Measurements from ENCODE around the gene ERH.

ERH gene

DNA sequence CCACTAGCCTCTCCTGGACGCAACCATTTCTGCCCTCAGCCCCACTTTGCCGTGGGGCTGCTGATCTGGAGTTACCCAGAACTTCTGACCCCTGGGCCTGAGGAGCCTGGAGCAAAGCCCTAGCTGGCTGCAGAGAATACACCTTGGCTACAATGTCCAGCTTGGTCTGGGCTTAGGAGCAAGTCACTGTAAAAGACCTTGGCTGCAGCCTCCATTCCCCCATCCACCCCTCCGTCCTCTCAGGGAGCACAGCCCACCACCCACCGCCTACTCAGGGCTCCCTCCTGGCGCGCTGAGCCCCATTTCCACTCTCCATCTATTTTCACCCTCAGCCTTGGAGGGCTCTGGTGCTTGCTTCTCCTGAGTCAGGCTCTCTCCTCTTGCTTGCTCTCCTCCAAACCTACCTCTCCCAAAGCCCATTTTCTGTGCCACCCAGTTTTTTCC is 42.9 kb downstream of the ERH start:
- no peak for DNase-seq

DNA sequence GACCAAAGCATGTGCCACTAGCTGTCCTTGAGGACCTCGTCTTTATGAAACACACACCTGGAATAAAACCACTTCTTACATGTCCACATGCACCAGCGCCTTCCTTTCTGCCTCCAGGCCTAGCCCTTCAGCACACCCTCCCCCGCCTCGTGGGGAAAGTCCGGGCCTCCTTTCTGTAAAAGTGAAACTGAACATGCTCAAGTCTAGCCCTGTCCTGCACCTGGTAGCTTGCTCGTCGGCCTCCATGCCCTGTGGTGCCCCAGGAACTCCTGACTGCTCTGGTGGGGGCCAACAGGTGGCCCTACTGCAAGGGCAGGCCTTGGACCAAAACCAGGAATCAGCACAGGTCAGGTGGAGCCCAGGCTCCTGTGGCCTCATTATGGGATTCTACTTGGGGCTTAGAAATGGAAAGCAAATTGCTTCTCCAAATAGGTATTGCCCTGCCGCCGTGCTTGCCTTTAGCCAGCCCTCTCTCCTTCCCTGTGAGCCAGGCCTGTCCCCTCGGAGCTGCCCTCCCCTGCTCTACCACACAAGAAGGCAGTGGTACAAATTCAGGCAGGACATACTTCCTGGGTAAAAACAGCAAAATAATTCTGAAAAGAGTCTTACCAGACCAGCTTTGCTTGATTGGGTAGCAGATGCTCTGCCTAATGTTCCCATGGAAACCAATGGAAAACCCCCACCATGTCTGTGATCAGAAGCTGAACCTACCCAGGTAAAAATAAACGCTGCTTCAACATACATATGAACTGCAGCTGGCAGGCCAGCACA is 43.5 kb downstream of the ERH start:
- DNase-seq: no peak

DNA sequence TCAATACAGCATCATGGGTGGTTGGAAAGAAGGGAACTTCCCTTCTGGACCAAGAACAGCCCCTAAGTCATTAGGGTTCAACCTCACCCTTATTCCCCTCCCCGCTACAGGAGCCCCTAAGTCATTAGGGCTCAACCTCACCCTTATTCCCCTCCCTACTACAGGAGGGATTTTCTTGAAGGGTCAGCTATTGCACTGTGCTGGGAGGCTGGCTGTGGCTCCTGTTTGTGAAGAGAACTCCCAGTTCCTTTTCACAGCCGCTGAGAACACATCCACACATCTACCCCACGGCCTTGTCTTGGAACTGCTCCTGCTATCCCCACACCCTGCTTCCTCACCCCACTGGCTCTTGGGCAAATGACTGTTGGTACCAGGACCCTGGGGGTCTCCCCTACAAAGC is 44.9 kb downstream of the ERH start:
- no peak for DNase-seq

DNA sequence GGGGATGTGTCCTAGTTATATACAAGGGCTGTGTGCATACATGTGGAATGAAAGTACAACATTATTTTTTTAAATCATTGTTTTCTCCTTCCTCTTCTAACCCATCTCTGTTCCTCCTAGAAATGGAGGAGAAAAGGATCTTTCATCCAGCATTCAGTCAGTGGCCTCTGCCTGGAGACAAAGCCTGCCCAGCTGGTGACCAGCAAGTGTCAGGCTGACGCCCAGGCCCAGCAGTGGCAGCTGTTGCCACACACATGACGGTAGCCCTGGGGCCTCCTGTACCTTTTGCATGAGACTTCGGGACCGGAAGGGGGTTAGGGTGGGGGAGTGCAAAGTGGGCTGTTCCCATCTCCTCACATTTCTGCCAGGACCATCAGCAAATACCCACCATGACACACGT is 46.2 kb downstream of the ERH start:
- DNase-seq: no peak

DNA sequence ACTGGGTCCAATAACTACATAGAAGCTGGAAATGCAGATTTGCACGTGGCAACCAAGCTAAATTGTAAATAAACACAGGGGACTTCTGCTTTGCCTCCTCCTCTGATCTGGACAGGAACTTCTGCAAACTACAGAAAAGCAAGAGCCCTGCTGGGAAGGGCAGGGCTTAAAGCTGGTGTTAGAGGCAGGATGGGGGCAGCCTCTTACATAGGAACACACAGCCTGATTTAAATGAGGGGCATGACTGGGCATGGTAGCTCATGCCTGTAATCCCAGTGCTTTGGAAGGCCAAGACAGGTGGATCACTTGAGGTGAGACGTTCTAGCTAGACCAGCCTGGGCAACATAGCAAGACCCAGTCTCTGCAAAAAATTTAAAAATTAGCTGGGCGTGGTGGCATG is 46.7 kb downstream of the ERH start:
- no peak for DNase-seq

DNA sequence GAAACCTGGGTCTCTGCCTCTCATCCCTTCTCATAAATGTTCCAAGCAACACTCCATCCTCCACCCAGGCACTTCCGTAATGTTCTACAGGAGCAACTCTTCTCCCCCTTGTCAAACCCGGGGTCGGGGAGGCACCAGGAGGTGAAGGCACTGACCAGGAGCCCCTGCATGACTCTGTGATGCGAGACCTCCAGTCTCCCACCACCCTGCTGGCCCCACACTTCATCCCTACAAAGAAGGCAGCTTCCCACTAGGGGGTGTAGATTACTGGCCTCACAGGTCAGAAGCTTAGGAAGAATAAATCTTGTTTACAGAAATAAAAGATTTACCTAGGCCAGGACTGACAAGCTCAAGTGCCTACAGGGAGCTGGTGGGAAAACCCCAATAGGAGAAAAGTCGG is 47.2 kb downstream of the ERH start:
- DNase-seq: no peak

DNA sequence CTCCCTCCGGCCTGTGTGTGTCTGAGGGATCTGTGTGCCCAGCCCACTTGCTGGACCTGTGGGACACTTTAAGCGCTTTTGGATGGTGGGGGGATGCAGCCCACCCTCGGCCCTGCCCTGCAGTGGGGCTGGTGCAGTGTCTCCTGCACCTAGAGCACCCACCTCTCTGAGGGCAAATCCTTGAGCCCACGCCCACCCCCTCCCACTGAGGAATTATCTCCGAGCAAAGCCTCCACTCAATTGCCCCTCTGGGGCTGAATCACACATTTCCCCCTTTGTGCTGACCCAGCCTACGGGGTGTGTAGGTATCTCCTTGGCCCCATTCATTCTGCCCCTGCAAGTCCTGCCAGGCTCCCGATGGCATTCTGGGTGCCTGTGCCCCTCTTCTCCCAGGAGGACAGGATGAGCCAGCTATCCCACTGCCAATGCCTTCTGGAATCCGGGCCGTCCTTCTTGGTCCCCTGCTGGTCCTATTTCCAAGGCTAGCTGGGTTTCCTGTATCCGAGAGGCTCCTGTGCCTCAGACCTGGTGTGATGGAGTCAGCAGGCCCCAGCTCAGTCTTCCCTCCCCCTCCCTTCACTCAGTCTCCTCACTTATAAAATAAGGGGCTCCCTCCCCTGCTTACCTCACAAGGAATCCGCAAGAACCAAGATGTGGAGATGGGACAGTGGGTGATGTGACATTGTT is 48.9 kb downstream of the ERH start:
- no peak for DNase-seq

DNA sequence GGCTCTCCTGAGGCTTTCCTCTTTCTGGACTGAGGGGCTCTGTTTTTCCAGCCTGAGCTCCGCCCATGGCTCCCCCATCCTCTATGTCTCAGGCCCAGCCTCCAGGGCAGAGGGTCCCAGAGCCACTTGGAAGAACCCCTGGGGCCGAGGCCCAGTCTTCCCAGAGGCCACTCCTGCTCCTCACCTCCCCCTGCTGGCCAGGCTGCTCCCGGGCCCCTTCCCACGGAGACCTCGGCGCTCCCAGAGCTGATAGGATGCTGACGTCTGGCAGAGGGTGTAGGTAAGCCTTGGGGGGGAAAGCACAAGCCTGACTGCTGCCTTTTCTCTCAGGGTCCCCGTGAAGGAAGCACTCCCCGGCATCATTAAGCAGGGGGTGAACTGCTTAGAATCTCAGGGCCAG is 51.4 kb downstream of the ERH start:
- DNase-seq: no peak

DNA sequence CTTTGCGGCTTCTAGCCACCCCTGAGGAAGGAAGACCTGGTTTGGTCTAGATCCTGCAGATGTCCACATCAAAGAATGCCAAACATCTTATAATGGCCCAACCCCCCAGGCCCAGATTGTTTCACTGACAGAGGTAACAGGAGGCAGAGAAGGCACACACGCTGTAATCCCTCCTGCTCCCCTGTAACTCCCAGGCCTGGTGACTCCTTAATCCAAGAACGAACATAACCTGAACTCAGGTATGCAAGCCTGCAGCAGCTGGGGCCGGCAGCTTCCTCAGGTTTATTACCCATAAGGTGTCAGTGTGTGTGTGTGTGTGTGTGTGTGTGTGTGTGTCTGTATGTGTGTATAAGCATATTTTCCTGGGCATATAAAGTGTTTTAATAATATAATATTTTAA is 52.7 kb downstream of the ERH start:
- DNase-seq: no peak

DNA sequence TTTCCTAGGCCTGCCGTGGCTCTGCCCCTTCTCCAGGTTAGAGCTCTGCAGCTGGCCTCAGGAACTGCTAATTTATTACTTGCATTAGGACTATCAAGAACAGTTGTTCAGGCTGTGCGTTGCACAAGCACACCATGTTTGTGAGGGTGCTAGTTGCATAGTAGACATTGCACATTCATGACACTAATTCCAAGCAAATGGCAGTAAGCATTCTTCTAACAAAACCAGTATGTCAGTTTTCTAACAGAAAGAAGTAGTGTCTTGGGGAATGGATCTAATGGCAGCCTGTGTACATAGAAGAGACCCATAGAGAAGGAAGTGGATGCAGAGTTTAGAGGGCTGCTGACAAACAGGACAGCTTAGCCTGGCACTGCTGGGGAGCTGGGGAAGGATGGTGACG is 53.9 kb downstream of the ERH start:
- DNase-seq: no peak

DNA sequence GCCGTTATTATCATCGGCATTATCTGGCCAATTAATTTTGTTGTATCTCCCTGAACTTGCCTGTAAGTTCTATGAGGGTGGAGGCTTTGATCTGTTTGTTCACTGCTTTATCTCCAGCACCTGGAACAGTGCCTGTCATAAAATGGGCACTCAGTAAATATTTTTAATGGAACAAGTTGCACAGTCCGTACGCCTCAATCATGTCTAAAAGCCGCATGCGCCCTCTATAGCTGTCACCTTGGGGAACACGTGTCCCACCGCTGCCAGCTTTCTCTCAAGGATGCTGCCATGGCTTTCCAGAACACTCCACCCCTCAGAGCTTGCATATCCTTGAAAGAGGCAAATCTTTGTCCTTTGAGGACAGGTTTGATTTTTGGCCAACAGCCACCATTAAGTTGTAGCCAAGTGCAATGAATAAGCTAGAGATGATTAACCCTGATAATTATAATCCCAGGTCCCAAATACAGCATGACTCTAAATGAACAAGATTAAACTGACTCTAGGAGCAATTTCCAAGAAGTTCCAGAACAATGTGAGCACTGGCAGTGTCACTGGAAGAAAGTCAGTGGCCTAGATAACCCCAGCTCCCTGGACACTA is 55.1 kb downstream of the ERH start:
- no peak for DNase-seq

DNA sequence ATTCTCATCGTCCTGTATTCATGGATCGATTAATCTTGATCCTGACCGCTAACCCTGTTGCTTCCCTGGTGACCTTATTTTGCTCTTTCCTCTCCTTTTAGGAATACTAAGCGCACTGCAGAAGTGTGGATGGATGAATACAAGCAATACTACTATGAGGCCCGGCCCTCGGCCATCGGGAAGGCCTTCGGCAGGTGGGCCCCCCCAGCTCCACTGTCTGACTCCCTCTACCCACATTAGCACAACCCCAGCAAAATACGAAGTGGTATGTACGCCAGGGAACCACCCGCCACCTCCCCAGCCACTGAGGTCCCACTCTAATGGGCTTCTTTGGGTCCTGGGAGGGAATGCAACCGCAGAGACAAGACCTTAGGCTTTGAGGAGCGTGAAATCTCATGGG is 58.7 kb downstream of the ERH start:
- no peak for DNase-seq

DNA sequence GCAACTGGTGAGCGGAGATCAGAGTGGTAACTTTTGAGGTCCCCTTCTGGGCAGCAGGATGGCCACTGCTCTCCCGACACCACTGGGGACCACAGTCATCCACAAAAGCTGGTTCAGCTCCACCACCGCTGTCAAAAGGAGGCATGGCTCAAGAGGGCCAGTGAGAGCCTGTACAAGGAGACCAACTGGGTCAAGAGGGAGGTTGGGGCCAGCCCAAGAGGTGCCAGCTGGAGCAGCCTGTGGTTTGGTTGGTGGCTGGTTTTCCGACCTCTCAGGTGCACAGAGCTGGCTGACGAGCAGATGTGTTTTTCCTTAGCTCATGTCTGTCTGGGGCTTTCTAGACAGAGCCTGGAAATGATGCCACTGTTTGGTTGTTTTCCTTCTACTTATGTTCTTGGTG is 60.1 kb downstream of the ERH start:
- DNase-seq: no peak

DNA sequence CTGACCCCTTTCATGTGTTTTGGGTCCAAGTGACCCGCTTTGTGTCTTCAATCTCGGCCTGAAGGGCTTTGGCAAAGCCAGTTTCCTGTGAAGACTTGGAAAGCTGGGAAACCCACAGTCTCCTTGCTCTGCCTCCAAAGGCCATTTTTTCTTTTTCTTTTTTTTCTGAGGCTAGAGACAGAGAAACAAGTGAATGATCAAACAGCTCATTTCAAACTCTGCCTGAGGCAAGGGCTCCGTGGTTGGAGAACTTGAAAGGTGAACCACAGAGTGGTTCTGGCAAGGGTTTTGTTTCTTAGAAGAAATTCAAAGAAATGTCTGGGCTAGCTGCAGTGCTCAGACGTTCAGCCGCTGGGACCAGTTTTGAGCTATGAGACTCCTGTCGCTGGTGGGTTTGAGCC is 62.7 kb downstream of the ERH start:
- DNase-seq: no peak

DNA sequence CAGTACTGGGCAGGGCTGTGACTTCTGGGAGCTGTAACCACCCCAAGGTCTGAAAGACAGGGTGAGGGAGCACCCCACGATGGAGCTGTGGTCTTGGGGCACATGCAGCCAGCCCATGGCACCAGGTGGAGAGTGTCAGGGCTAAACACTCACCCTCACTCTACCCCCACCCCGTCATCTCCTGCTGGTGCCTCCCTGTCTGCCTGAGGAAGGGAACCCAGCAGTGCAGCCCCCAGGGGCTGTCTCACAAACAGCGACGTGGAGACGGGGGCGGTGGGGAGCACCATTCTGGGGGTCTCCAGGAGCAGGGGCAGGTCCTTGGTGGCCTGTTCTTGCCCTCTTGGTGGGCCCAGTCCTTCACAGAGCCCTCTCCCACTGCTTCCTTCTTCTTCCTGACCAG is 63.5 kb downstream of the ERH start:
- no peak for DNase-seq

DNA sequence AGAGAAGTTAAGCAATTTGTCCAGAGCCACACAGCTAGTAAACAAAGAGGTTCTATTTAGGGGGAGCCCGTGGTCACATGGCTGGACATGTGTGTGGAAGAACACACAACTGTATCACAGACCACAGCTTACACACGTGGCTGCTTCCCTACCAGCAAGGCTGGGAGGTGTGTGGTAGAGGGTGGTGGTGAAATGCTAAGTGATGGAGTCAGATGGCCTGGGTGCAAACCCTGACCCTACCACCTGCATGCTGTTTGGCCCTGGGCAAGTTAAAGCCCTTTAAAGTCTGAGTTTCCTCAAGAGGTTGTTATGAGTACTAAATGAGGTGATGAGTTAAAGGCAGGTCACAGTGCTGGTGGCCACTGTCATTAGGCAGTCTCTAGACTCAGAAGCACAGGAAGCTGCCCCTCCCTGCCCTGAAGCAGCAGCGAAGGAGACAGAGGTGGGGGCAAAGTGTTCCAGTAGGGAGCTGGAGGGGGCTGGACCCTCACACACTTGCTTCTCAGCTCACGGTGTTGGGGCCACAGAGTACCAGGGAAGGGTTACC is 64.2 kb downstream of the ERH start:
- DNase-seq: no peak

DNA sequence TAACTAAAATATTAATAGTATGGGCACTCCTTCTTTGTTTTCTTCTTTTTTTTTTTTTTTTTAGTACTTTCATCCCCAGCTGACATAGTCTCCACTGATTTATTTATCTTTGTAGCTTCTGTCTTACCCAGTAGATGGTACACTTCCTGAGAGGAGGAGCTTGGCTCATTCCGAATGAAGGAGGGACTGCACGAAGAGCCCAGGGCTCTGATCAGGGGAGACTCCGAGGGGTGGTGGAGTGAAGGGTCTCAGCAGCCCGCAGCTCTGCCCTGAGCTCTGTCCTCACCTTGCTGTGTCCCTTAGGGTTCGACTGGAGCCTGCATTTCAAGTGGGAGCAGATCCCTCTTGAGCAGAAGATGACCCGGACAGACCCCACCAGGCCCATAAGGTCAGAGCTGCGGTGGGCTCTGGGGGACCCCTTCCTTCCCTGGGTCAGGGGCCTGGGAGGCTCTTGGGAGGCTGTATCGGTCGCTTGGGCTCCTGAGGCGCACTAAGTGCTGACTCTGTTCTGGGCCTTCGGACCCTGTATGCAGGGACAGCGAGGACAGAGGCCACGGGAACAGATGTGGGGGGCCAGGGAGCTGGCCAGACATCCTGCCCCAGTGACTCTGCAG is 65.2 kb downstream of the ERH start:
- DNase-seq: no peak

DNA sequence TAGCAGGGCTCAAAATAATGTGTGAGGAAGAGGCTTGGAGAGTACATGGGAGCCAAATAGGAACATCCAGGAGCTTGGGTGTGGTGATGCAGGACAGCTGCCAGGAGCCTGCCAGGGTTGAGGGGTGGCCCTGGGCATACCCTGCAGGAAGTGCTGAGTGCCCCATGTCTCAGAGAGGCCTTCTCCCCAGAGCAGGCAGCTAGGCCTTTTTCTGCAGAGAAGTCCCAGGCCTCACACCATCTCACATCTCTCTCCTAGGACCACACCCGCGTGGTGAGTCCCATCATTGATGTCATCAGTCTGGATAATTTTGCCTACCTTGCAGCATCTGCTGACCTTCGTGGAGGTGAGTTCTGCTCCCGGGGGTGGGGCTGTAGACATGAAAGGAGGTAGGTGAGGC is 66.9 kb downstream of the ERH start:
- DNase-seq: no peak

Data from NCI-H524 treated with DMSO at 0.1 percent for 48 hours (cell line).